Heart left ventricle (tissue), 16 donors: Measurements from ENCODE around the gene MAZ. TPM values are rescaled to one million over a fixed set of nuclear protein-coding genes. Genes with fewer than 3 reads are reported as not detected.

Experiments used
- ATAC-seq, 4 donors: fragments of 200-7000 bp; cut with Tn5 transposase; one replicate each; pipeline ENCODE4 v1.9.1; 2020 to 2022; ENCODE audit warnings: moderate library complexity in 4 of 4, mild to moderate bottlenecking in 3 of 4, moderate number of reproducible peaks in 1 of 4
- DNase-seq, 5 donors: peaks; one replicate each; pipeline ENCODE4 v3.0.0-alpha.2; 2020
- H3K27ac ChIP-seq, 12 donors: fragments of 200-600 bp; sonication (generic) in 4 of 12; one replicate each; pipeline versions ENCODE4 v1.5.0 to v1.8.0; 2016 to 2022; ENCODE audit warnings: mild to moderate bottlenecking in 2 of 12
- H3K27me3 ChIP-seq, 9 donors: fragments of 200-600 bp; sonication (generic) in 2 of 9; one replicate each; pipeline versions ENCODE4 v1.5.1 to v1.8.0; 2016 to 2022; ENCODE audit warnings: mild to moderate bottlenecking in 3 of 9
- H3K36me3 ChIP-seq, 9 donors: fragments of 200-600 bp; sonication (generic) in 2 of 9; one replicate each; pipeline versions ENCODE4 v1.5.0 to v1.8.0; 2018 to 2022; ENCODE audit warnings: mild to moderate bottlenecking in 2 of 9
- H3K4me1 ChIP-seq, 12 donors: fragments of 200-600 bp; sonication (generic) in 4 of 12; one replicate each; pipeline versions ENCODE4 v1.5.0 to v1.8.0; 2016 to 2022; ENCODE audit warnings: mild to moderate bottlenecking in 3 of 12
- H3K4me3 ChIP-seq, 12 donors: fragments of 200-600 bp; sonication (generic) in 4 of 12; one replicate each; pipeline versions ENCODE4 v1.5.0 to v1.8.0; 2017 to 2022; ENCODE audit warnings: mild to moderate bottlenecking in 9 of 12, moderate library complexity in 4 of 12
- H3K9me3 ChIP-seq, 12 donors: fragments of 200-600 bp; sonication (generic) in 4 of 12; one replicate each; pipeline versions ENCODE4 v1.5.0 to v1.8.0; 2016 to 2022; ENCODE audit warnings: mild to moderate bottlenecking in 1 of 12
- CTCF ChIP-seq, 12 donors: fragments of 200-600 bp; sonication (generic) in 4 of 12; IDR thresholded peaks; one replicate each; pipeline versions ENCODE4 v1.5.0 to v1.8.0; 2018 to 2022; ENCODE audit warnings: antibody characterized with exemption in 12 of 12, mild to moderate bottlenecking in 5 of 12
- POLR2A ChIP-seq, 2 donors: fragments of 450-650 bp; IDR thresholded peaks; one replicate each; pipeline ENCODE4 v1.6.1; 2017; ENCODE audit warnings: antibody characterized with exemption in 2 of 2, mild to moderate bottlenecking in 2 of 2, moderate library complexity in 2 of 2
- WGBS, 4 donors: extraction: QIAGEN DNeasy Blood & Tissue Kit in 2 of 4; methylation state at CpG; one replicate each; pipeline versions ENCODE4 v1.1.5 to v1.1.7; 2013 to 2018; 5-methylcytosine and 5-hydroxymethylcytosine counted together
- intact Hi-C, 10 donors: fragments of 100-400 bp; cut with DNase I; formaldehyde crosslinking; loops; one replicate each; pipeline versions ENCODE4 v1.11.1 to v1.14.2; 2022
- polyA plus RNA-seq, 2 donors: library from polyadenylated mRNA; stranded (reverse); fragments of 200-250 nt; gene quantifications; one replicate each; pipeline ENCODE4 v1.2.3, GENCODE V29; 2013
- total RNA-seq, 9 donors: library from RNA; depleted of rRNA in 2 of 9; stranded (reverse); fragments of >200 nt in 2 of 9; fragmentation: NEBNext Ultra II Directional in 3 of 9; extraction: Animal tissue kit (Norgen Biotek cat#: 25700) in 3 of 9; gene quantifications; one replicate each; pipeline versions ENCODE4 v1.1.0 to v1.2.4, GENCODE V29; 2016 to 2023
- donor health status: ischemic (EF 13 %, LVEDD 7.1; RV severe dilation, severe dysfunction).
- donor health status: healthy with polysubstance abuse.
- donor health status: DM: no; HTN: yes; CAD: no.
- donor health status: DM: no; HTN: no; CAD: no.
- donor health status: ischemic (EF 25% LVEDD 6.9; RV normal size, moderate dysfunction).
- donor health status: ischemic (EF 25% LVEDD 5.7; RV mildly dilated, moderate dysfunction).
- donor health status: healthy.
- donor health status: DM: yes; HTN: yes; CAD: no.
- donor health status: ischemic (EF 35%, LVEDD 5.7; RV mildly dilated, moderate dysfunction).
- donor health status: nonischemic (EF 11% LVEDD 7.7; RV severe dilation, severe dysfunction).
- donor health status: DM: yes; HTN: yes; CAD: no.
- donor health status: PGD.
- donor health status: ischemic (EF 29% LVEDD 5.4; RV normal size, mild dysfunction).
- donor health status: nonischemic (EF 23%, LVEDD 6.1; RV moderate dilation, normal function).

MAZ gene
- total and polyA plus RNA-seq, 11 donors: 58.9 to 188 (median 74.0) TPM

GRCh38 chr16:29810699-29811169 lies 4.4 kb downstream of the MAZ start:
- WGBS, 4 donors: 22 to 26% (median 24%) methylated on average over 9 of the region's 9 CpGs
- ATAC-seq (no peak), DNase-seq (peak in 1 of 5 donors; percentile 43)
- Histone ChIP-seq H3K36me3 (peaks cover 0 to 25% (median 18%) of the 10 kb centered on the region in 9 donors), H3K4me1 (peaks cover 3 to 76% (median 63%) of the 10 kb centered on the region in 12 donors), H3K4me3 (peak overlapping the region in 9 of 12 donors; percentile 53 to 73 (median 64)), H3K9me3 (no peaks in the 10 kb centered on the region), H3K27me3 (peaks cover 0 to 4% (median 0%) of the 10 kb centered on the region in 9 donors), H3K27ac (peak overlapping the region in 11 of 12 donors; percentile 82 to 99 (median 93))
- intact Hi-C loops: loop anchor here in 5 of 10 donors (5.0 to 10.0 kb wide), 5 partner anchors 37 to 194 kb away; partner anchors contain the start of genes HIRIP3 (in 1 of the 5) and INO80E (in 1 of the 5)
- TF ChIP-seq POLR2A (IDR thresholded peaks at IDR 0.05): no peak
- TF ChIP-seq CTCF (IDR thresholded peaks at IDR 0.05): no peak

- Histone ChIP-seq H3K27me3 (peaks cover 0 to 4% (median 0%) of the 10 kb centered on the region in 9 donors), H3K27ac (peak overlapping the region; percentile 82 to 99 (median 92)), H3K4me3 (peak overlapping the region; percentile 26 to 73 (median 62)), H3K4me1 (peaks cover 3 to 76% (median 63%) of the 10 kb centered on the region in 12 donors), H3K9me3 (no peaks in the 10 kb centered on the region), H3K36me3 (peaks cover 0 to 25% (median 18%) of the 10 kb centered on the region in 9 donors)
- ATAC-seq (peak; percentile 72 to 82 (median 78)), DNase-seq (peak; percentile 97 to 99 (median 98))
- WGBS, 4 donors: 0% methylated on average over 24 to 31 of the region's 31 CpGs
- peak in 1 of 2 donors; percentile 83 for TF ChIP-seq POLR2A (IDR thresholded peaks at IDR 0.05)
- peak in 2 of 12 donors; percentile 13 to 27 for TF ChIP-seq CTCF (IDR thresholded peaks at IDR 0.05)
- intact Hi-C loops: loop anchor here in 5 of 10 donors (5.0 to 10.0 kb wide), 5 partner anchors 36 to 193 kb away; partner anchors contain the start of genes HIRIP3 (in 1 of the 5) and INO80E (in 1 of the 5)
These were observed 5.0 kb downstream of the MAZ start for GRCh38 chr16:29811170-29811895.

- intact Hi-C loops: loop anchor here in 5 of 10 donors (5.0 to 10.0 kb wide), 5 partner anchors 35 to 193 kb away; partner anchors contain the start of genes HIRIP3 (in 1 of the 5) and INO80E (in 1 of the 5)
These were observed 5.8 kb downstream of the MAZ start, which contains the start of gene PRRT2 for GRCh38 chr16:29811896-29812665. Gene PRRT2 (plus strand): TSS chr16:29812193. CDS start chr16:29813055, 862 bp downstream.

More at GRCh38 chr16:29811896-29812665, 5.8 kb downstream of the MAZ start, which contains the start of gene PRRT2:
- peak within 1 kb of the TSS; percentile 82 to 99 (median 92) for H3K27ac ChIP-seq
- peaks cover 6 to 83% (median 67%) of the 10 kb centered on the region in 12 donors for H3K4me1 ChIP-seq
- WGBS, 4 donors: 3 to 7% (median 4%) methylated on average over 47 to 68 of the region's 69 CpGs
- peaks cover 0 to 25% (median 18%) of the 10 kb centered on the region in 9 donors for H3K36me3 ChIP-seq
- H3K4me3 ChIP-seq: peak within 1 kb of the TSS; percentile 26 to 73 (median 62)
- no peak for TF ChIP-seq CTCF (IDR thresholded peaks at IDR 0.05)
- TF ChIP-seq POLR2A (IDR thresholded peaks at IDR 0.05): no peak
- ATAC-seq (peak in 1 of 4 donors; percentile 0), DNase-seq (peak; percentile 69 to 87 (median 81))
- H3K9me3 ChIP-seq: no peaks in the 10 kb centered on the region
- H3K27me3 ChIP-seq: peaks cover 0 to 4% (median 0%) of the 10 kb centered on the region in 9 donors
